ENCODE data around the gene PSEN1. TPM values are rescaled to one million over a fixed set of nuclear protein-coding genes. Genes with fewer than 3 reads are reported as not detected.

The PSEN1 gene
- total RNA-seq, 1 experiment from 2014 or later = 55.1 TPM

DNA sequence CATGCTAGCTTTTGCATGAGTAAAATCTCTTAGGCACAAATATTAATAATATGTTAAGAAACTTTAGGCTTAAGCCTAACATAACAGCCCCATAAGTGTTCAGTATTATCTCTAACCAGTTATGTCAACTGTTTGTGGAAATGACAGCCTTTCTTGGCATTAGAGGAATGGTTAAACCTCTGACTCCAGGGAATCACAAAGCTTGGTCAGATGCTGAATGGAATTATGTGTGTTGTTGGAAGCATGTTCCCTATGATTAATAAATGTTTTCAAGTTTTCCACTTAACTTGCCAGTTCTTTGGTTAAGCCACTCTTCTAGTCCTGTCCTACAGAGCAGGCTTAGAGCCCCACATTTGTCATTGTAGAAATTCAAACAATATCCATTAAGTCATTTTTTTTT, 17.0 kb downstream of the PSEN1 start:
- TF ChIP-seq, protein P1, sequence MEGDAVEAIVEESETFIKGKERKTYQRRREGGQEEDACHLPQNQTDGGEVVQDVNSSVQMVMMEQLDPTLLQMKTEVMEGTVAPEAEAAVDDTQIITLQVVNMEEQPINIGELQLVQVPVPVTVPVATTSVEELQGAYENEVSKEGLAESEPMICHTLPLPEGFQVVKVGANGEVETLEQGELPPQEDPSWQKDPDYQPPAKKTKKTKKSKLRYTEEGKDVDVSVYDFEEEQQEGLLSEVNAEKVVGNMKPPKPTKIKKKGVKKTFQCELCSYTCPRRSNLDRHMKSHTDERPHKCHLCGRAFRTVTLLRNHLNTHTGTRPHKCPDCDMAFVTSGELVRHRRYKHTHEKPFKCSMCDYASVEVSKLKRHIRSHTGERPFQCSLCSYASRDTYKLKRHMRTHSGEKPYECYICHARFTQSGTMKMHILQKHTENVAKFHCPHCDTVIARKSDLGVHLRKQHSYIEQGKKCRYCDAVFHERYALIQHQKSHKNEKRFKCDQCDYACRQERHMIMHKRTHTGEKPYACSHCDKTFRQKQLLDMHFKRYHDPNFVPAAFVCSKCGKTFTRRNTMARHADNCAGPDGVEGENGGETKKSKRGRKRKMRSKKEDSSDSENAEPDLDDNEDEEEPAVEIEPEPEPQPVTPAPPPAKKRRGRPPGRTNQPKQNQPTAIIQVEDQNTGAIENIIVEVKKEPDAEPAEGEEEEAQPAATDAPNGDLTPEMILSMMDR (IDR thresholded peaks at IDR 0.05; ENCODE audit: unreplicated experiment) = no peak
- H3K36me3 Mint-ChIP-seq (ENCODE audit: insufficient read depth, unreplicated experiment) = peaks cover 67% of the 10 kb centered on the region
- CTCF ChIA-PET = interaction anchor here (1.1 kb wide), 1 partner anchor 20 kb away, joined by 13 read pairs; no protein-coding TSS in a partner anchor
- intact Hi-C loops (cut with micrococcal nuclease) = no loop called here
- no peaks in the 10 kb centered on the region for H3K27me3 Mint-ChIP-seq (ENCODE audit: insufficient read depth, unreplicated experiment)
- no peak for DNase-seq (ENCODE audit: unreplicated experiment)
- POLR2A ChIA-PET = interaction anchor here (0.6 to 1.1 kb wide), 2 partner anchors 14 to 17 kb away, joined by 4 to 7 read pairs; partner anchors contain the start of gene PSEN1
- no peak overlapping the region for H3K4me3 Mint-ChIP-seq (ENCODE audit: unreplicated experiment)
- no peaks in the 10 kb centered on the region for H3K4me1 Mint-ChIP-seq (ENCODE audit: insufficient read depth, unreplicated experiment)
- H3K9me3 Mint-ChIP-seq (ENCODE audit: unreplicated experiment) = no peaks in the 10 kb centered on the region
- no TSS peak for BruUV-seq (replicated peaks)
- H3K27ac Mint-ChIP-seq (ENCODE audit: low read depth, unreplicated experiment) = no peak overlapping the region

DNA sequence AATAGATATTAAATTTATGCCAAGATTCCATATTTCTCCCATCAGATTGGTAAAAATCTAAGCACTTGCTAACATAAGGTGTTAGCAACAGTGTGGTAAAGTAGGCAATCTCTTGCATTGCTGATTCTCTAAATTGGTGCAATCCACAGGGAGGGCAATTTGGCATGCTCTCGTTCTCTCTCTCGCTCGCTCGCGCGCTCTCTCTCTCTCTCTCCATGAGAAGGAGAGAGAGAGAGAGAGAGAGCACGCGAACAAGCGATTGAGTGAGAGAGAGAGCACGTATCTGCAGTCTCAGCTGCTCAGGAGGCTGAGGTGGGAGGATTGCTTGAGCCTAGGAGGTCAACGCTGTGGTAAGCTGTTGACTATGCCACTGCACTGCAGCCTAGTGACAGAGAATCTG, 25.9 kb downstream of the PSEN1 start:
- H3K36me3 Mint-ChIP-seq (ENCODE audit: insufficient read depth, unreplicated experiment) = peaks cover 68% of the 10 kb centered on the region
- intact Hi-C loops (cut with micrococcal nuclease) = no loop called here
- no peaks in the 10 kb centered on the region for H3K27me3 Mint-ChIP-seq (ENCODE audit: insufficient read depth, unreplicated experiment)
- ChIA-PET POLR2A (no interaction called here), CTCF (no interaction called here)
- no peak overlapping the region for H3K27ac Mint-ChIP-seq (ENCODE audit: low read depth, unreplicated experiment)
- no peaks in the 10 kb centered on the region for H3K9me3 Mint-ChIP-seq (ENCODE audit: unreplicated experiment)
- H3K4me3 Mint-ChIP-seq (ENCODE audit: unreplicated experiment) = no peak overlapping the region
- H3K4me1 Mint-ChIP-seq (ENCODE audit: insufficient read depth, unreplicated experiment) = no peaks in the 10 kb centered on the region
- BruUV-seq (replicated peaks) = no TSS peak
- TF ChIP-seq, protein P1 (IDR thresholded peaks at IDR 0.05; ENCODE audit: unreplicated experiment) = no peak
- no peak for DNase-seq (ENCODE audit: unreplicated experiment)

DNA sequence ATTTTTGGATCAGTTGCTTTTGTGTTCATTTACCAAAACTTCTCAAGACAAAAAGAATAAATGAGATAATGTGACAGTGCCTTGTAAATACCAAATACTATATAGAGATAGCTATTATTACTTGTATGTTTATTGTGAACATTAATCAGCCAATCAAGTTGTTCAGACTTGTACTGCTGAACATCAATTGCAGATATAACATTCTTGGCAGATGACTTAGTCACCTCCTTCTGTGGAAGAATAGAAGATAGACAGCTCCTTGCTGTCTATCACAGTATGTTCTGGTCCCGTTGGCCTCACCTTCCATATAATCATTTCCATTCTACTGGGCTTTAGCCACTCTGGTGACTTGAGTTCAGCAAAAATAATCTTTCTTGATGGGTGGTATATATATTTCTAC, 30.1 kb downstream of the PSEN1 start:
- no peak for DNase-seq (ENCODE audit: unreplicated experiment)
- Mint-ChIP-seq H3K9me3 (ENCODE audit: unreplicated experiment) (no peaks in the 10 kb centered on the region), H3K27ac (ENCODE audit: low read depth, unreplicated experiment) (no peak overlapping the region), H3K4me3 (ENCODE audit: unreplicated experiment) (no peak overlapping the region), H3K36me3 (ENCODE audit: insufficient read depth, unreplicated experiment) (peaks cover 83% of the 10 kb centered on the region), H3K4me1 (ENCODE audit: insufficient read depth, unreplicated experiment) (no peaks in the 10 kb centered on the region), H3K27me3 (ENCODE audit: insufficient read depth, unreplicated experiment) (no peaks in the 10 kb centered on the region)
- intact Hi-C loops (cut with micrococcal nuclease) = no loop called here
- no TSS peak for BruUV-seq (replicated peaks)
- ChIA-PET CTCF (no interaction called here), POLR2A (interaction anchor here (2.0 kb wide), 1 partner anchor 10 kb away, joined by 9 read pairs; no protein-coding TSS in a partner anchor)
- TF ChIP-seq, protein P1 (IDR thresholded peaks at IDR 0.05; ENCODE audit: unreplicated experiment) = no peak

DNA sequence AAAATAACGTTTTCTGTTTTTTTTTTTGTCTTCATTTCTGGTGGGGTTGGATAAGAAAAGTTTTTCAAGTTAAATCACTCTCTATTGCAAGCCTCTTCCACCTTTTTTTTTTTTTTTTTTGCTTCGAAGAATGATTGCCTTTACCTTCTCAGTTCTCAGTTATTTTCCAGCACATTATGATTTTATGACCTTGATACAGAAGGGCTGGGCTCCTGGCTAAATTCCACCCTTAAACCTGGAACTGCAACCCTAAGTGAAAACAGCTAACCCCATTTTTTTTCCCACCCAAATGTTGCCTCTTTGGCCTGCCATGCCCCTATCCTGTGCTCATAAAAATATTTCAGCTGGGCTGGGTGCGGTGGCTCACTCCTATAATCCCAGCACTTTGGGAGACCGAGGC, 31.4 kb downstream of the PSEN1 start:
- Mint-ChIP-seq H3K9me3 (ENCODE audit: unreplicated experiment) (no peaks in the 10 kb centered on the region), H3K27me3 (ENCODE audit: insufficient read depth, unreplicated experiment) (no peaks in the 10 kb centered on the region), H3K36me3 (ENCODE audit: insufficient read depth, unreplicated experiment) (peaks cover 76% of the 10 kb centered on the region), H3K4me1 (ENCODE audit: insufficient read depth, unreplicated experiment) (no peaks in the 10 kb centered on the region), H3K4me3 (ENCODE audit: unreplicated experiment) (no peak overlapping the region), H3K27ac (ENCODE audit: low read depth, unreplicated experiment) (no peak overlapping the region)
- POLR2A ChIA-PET = interaction anchor here (0.6 to 2.0 kb wide), 2 partner anchors 9 to 304 kb away, joined by 3 to 9 read pairs; no protein-coding TSS in a partner anchor
- TF ChIP-seq, protein P1 (IDR thresholded peaks at IDR 0.05; ENCODE audit: unreplicated experiment) = no peak
- no TSS peak for BruUV-seq (replicated peaks)
- CTCF ChIA-PET = interaction anchor here (0.6 to 0.9 kb wide), 3 partner anchors 8 to 919 kb away, joined by 3 read pairs; no protein-coding TSS in a partner anchor
- no peak for DNase-seq (ENCODE audit: unreplicated experiment)
- intact Hi-C loops (cut with micrococcal nuclease) = no loop called here
